Measurements from ENCODE around the gene SYT2.

- TF ChIP-seq CTCF (conservative IDR thresholded peaks at IDR 0.05; ENCODE audit: low read depth, low read length) (no peak), EZH2 (IDR thresholded peaks at IDR 0.05; ENCODE audit: borderline replicate concordance, low read depth, low read length, poor library complexity, severe bottlenecking) (no peak)
These were observed 149.0 kb downstream of the SYT2 start for GRCh38 chr1:202561240-202561639.

Data from A673 (cell line).